ENCODE results near the gene CD244.

The CD244 gene

DNA sequence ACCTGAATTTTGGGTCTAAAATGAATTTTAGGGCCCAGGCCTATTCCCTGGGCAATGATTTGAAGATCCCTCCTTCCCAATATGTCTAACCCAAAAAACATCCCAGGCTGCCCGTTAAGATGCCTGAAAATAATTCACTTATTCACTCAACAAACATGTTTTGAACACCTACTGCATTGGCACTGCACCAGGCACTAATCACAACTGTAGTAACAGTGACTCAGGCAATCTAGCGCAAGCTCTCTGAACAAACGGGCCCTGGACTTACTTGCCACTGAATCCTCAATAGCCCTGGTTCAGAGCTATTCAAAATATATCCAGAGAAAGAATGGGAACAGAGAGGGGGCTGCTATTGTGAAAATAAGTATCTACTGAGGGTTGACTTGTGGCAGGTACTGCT lies 4.2 kb downstream of the CD244 start:
- TF ChIP-seq, protein P1, sequence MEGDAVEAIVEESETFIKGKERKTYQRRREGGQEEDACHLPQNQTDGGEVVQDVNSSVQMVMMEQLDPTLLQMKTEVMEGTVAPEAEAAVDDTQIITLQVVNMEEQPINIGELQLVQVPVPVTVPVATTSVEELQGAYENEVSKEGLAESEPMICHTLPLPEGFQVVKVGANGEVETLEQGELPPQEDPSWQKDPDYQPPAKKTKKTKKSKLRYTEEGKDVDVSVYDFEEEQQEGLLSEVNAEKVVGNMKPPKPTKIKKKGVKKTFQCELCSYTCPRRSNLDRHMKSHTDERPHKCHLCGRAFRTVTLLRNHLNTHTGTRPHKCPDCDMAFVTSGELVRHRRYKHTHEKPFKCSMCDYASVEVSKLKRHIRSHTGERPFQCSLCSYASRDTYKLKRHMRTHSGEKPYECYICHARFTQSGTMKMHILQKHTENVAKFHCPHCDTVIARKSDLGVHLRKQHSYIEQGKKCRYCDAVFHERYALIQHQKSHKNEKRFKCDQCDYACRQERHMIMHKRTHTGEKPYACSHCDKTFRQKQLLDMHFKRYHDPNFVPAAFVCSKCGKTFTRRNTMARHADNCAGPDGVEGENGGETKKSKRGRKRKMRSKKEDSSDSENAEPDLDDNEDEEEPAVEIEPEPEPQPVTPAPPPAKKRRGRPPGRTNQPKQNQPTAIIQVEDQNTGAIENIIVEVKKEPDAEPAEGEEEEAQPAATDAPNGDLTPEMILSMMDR (IDR thresholded peaks at IDR 0.05; ENCODE audit: low read depth, low read length, missing control alignments): no peak

DNA sequence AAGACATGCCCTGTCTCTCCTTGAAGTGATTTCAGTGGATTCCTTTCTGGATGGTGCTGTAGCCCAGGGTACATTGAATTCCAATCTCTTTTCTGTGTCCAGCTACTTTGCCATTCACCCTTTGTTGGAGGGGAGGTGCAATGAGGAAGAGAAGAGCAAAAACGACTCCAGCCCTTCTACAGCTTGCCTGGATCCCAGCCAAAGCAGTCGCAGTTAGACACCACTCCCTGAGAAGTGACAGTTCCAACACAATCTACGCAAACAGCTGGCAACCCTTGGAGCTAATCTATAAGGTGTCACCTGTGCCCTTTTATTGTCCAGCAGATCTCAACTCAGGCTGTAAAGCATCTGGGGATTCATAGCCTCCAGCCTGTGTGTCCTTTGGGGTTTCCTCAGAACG lies 4.6 kb downstream of the CD244 start:
- H3K4me3 ChIP-seq (replicated peaks; ENCODE audit: low read depth, low read length): no peak overlapping the region
- TF ChIP-seq, protein P1 (IDR thresholded peaks at IDR 0.05; ENCODE audit: low read depth, low read length, missing control alignments): no peak
- DNase-seq (ENCODE audit: extremely low read depth, low read depth): no peak

More for the DNA sequence above, 4.2 kb downstream of the CD244 start:
- no peak overlapping the region for H3K4me3 ChIP-seq (replicated peaks; ENCODE audit: low read depth, low read length)
- DNase-seq (ENCODE audit: extremely low read depth, low read depth): no peak

- H3K4me3 ChIP-seq (replicated peaks; ENCODE audit: low read depth, low read length): no peak overlapping the region
- TF ChIP-seq, protein P1 (IDR thresholded peaks at IDR 0.05; ENCODE audit: low read depth, low read length, missing control alignments): no peak
- DNase-seq (ENCODE audit: extremely low read depth, low read depth): no peak
Observed at GRCh38 chr1:160855181-160855981, 7.3 kb downstream of the CD244 start.

DNA sequence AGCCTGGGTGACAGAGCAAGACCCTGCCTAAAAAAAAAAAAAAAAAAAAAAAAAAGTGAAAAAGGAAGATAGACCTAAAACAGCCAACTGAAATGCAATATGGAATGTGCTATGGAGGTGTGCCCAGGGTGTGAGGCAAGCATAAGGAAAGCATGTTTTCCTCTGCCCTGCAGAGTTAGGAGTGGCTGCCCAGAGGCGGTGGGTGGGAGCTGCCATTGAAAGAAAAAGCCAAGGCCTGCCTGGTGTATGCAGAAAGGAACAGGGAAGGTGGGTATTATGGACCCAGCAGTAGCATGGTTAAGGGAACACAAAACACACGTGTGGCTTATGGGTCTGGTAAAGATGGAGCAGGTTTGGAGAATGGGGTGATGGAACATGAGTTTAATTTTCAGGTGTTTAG lies 8.9 kb downstream of the CD244 start:
- TF ChIP-seq, protein P1 (IDR thresholded peaks at IDR 0.05; ENCODE audit: low read depth, low read length, missing control alignments): no peak
- DNase-seq (ENCODE audit: extremely low read depth, low read depth): no peak
- H3K4me3 ChIP-seq (replicated peaks; ENCODE audit: low read depth, low read length): no peak overlapping the region

DNA sequence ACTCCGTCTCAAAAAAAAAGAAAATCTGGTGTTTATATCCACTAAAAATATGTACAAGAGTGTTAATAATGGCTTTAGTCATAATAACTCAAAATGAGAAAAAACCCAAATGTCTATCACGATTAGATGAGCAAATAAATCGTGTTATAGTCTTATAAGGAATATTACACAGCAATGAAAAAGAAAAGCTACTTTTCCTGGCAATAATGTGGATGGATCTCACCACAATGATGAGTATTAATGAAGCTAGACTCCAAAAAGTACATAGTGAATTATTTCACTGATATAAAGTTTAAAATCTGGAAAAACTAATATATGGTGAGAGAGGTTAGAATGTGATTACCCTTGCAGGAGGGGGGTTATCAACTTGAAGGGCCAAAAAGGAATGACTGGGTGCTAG lies 9.7 kb downstream of the CD244 start:
- DNase-seq (ENCODE audit: extremely low read depth, low read depth): no peak
- H3K4me3 ChIP-seq (replicated peaks; ENCODE audit: low read depth, low read length): no peak overlapping the region
- TF ChIP-seq, protein P1 (IDR thresholded peaks at IDR 0.05; ENCODE audit: low read depth, low read length, missing control alignments): no peak

DNA sequence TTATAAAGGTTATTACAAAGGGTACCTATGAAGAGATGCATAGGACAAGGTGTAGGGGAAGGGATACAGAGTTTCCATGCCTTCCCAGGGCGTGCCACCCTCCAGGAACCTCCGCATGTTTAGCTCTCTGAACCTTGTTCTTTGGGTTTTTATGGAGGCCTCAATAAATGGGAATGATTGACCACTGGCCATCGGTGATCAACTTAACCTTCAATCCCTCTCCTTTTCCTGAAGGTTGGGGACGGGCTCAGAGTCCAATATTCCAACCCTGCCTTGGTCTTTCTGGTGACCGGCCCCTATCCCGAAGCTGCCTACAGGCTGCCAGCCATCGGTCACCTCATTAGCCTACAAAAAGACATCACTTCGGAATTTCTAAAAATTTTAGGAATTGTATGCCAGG lies 11.7 kb downstream of the CD244 start:
- no peak for DNase-seq (ENCODE audit: extremely low read depth, low read depth)
- TF ChIP-seq, protein P1 (IDR thresholded peaks at IDR 0.05; ENCODE audit: low read depth, low read length, missing control alignments): no peak

More for the DNA sequence above, 11.7 kb downstream of the CD244 start:
- H3K4me3 ChIP-seq (replicated peaks; ENCODE audit: low read depth, low read length): no peak overlapping the region
